Measurements from ENCODE around the gene CA10. TPM values are rescaled to one million over a fixed set of nuclear protein-coding genes. Genes with fewer than 3 reads are reported as not detected.

Gene CA10
- total and polyA plus RNA-seq, 4 donors, result not detected

GRCh38 chr17:51748749-51749604 is 409.5 kb downstream of the CA10 start:
- intact Hi-C loops (cut with DNase I), result no loop called here
- 41 to 57% methylated on average over 9 of the region's 9 CpGs for whole genome bisulfite sequencing, 2 donors

DNA sequence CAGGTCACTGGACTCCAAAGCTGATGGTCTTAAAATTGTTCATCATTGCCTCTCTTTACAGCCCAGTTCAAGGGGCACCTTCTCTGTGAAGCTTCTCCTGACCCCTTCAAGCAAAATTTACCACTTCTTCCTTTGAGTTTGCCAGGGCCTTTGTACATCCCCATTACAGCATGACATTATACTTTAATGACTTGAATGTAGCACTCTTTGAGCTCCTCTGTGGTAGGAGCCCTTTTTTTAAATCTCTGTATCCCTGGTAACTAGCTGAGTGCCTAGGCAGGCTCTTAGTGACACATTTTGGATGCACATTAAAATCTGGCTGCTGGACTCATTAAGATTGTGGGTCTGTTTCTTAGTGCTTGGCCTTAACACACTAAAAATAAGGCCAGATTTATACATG is 412.1 kb downstream of the CA10 start:
- DNase-seq, result no peak
- H3K9me3 ChIP-seq (ENCODE audit: control insufficient read depth, low read length), result peaks cover 1% of the 10 kb centered on the region
- H3K27ac ChIP-seq (ENCODE audit: low read depth in 1 of 2, low read length in 2 of 2), result no peak overlapping the region
- H3K4me3 ChIP-seq (ENCODE audit: low read length in 2 of 2), result no peak overlapping the region
- H3K27me3 ChIP-seq (ENCODE audit: control insufficient read depth in 1 of 2, insufficient read depth in 2 of 2, low read length in 1 of 2), result no peaks in the 10 kb centered on the region
- no peaks in the 10 kb centered on the region for H3K4me1 ChIP-seq (ENCODE audit: control insufficient read depth in 1 of 2, insufficient read depth in 2 of 2, low read length in 2 of 2)
- intact Hi-C loops (cut with DNase I), result no loop called here
- no peak for ATAC-seq (ENCODE audit: low FRiP score)
- no peaks in the 10 kb centered on the region for H3K36me3 ChIP-seq (ENCODE audit: control insufficient read depth in 1 of 2, insufficient read depth in 2 of 2, low read length in 1 of 2)

More at GRCh38 chr17:51748749-51749604, 409.5 kb downstream of the CA10 start:
- peaks cover 1% of the 10 kb centered on the region for H3K9me3 ChIP-seq (ENCODE audit: control insufficient read depth, low read length)
- no peaks in the 10 kb centered on the region for H3K36me3 ChIP-seq (ENCODE audit: control insufficient read depth in 1 of 2, insufficient read depth in 2 of 2, low read length in 1 of 2)
- no peaks in the 10 kb centered on the region for H3K27me3 ChIP-seq (ENCODE audit: control insufficient read depth in 1 of 2, insufficient read depth in 2 of 2, low read length in 1 of 2)
- no peak overlapping the region for H3K27ac ChIP-seq (ENCODE audit: low read depth in 1 of 2, low read length in 2 of 2)
- no peak overlapping the region for H3K4me3 ChIP-seq (ENCODE audit: low read length in 2 of 2)
- ATAC-seq (ENCODE audit: low FRiP score) (no peak), DNase-seq (no peak)
- H3K4me1 ChIP-seq (ENCODE audit: control insufficient read depth in 1 of 2, insufficient read depth in 2 of 2, low read length in 2 of 2), result no peaks in the 10 kb centered on the region

DNA sequence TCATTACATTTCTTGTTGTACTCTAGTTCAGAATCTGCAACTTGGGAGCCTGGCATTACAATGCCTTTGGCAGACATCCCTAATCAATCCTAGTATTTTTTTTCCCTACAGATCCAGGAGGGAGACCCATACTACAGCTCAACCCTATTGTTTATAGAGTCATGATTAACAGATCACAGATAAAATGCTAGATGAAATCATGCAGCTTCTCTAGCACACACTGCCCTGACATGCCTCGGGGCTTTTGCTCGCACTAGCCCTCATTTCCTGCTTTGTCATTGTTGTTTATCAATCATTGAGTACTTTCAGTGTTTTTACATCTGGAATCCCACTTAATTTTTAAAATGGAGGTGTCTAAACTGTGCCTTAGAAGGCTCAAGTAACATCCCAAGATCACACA is 412.5 kb downstream of the CA10 start:
- Histone ChIP-seq H3K4me1 (ENCODE audit: control insufficient read depth in 1 of 2, insufficient read depth in 2 of 2, low read length in 2 of 2) (no peaks in the 10 kb centered on the region), H3K36me3 (ENCODE audit: control insufficient read depth in 1 of 2, insufficient read depth in 2 of 2, low read length in 1 of 2) (no peaks in the 10 kb centered on the region), H3K9me3 (ENCODE audit: control insufficient read depth, low read length) (peaks cover 1% of the 10 kb centered on the region), H3K4me3 (ENCODE audit: low read length in 2 of 2) (no peak overlapping the region), H3K27me3 (ENCODE audit: control insufficient read depth in 1 of 2, insufficient read depth in 2 of 2, low read length in 1 of 2) (no peaks in the 10 kb centered on the region), H3K27ac (ENCODE audit: low read depth in 1 of 2, low read length in 2 of 2) (no peak overlapping the region)
- DNase-seq (no peak), ATAC-seq (ENCODE audit: low FRiP score) (no peak)
- WGBS, 2 donors, result 70 to 72% methylated on average over 2 of the region's 2 CpGs
- intact Hi-C loops (cut with DNase I), result no loop called here

DNA sequence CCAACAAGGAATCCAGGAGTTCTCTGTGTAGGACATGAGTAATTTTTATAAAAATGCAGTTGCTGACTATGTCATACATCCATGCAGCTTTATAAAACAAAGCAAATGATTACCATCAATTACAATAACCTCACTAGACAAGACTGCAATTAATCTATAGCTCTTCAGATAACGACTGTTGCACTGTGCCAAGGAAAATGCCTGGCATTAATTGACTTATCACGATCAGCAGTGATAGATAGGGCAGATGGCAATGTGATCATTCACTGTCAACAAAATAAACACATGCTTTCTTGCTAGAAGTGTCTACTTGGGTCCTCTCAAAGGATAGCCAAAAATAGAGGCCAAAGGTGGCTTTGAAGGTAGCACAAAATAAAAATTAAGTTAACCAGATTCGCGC is 415.0 kb downstream of the CA10 start:
- no peak overlapping the region for H3K4me3 ChIP-seq (ENCODE audit: low read length in 2 of 2)
- 44 to 59% methylated on average over 4 of the region's 4 CpGs for WGBS, 2 donors
- H3K36me3 ChIP-seq (ENCODE audit: control insufficient read depth in 1 of 2, insufficient read depth in 2 of 2, low read length in 1 of 2), result no peaks in the 10 kb centered on the region
- H3K4me1 ChIP-seq (ENCODE audit: control insufficient read depth in 1 of 2, insufficient read depth in 2 of 2, low read length in 2 of 2), result no peaks in the 10 kb centered on the region
- intact Hi-C loops (cut with DNase I), result no loop called here
- H3K27me3 ChIP-seq (ENCODE audit: control insufficient read depth in 1 of 2, insufficient read depth in 2 of 2, low read length in 1 of 2), result no peaks in the 10 kb centered on the region
- no peaks in the 10 kb centered on the region for H3K9me3 ChIP-seq (ENCODE audit: control insufficient read depth, low read length)
- DNase-seq (no peak), ATAC-seq (ENCODE audit: low FRiP score) (no peak)
- no peak overlapping the region for H3K27ac ChIP-seq (ENCODE audit: low read depth in 1 of 2, low read length in 2 of 2)

- Histone ChIP-seq H3K4me1 (ENCODE audit: control insufficient read depth in 1 of 2, insufficient read depth in 2 of 2, low read length in 2 of 2) (no peaks in the 10 kb centered on the region), H3K4me3 (ENCODE audit: low read length in 2 of 2) (no peak overlapping the region), H3K9me3 (ENCODE audit: control insufficient read depth, low read length) (no peaks in the 10 kb centered on the region), H3K27me3 (ENCODE audit: control insufficient read depth in 1 of 2, insufficient read depth in 2 of 2, low read length in 1 of 2) (no peaks in the 10 kb centered on the region), H3K36me3 (ENCODE audit: control insufficient read depth in 1 of 2, insufficient read depth in 2 of 2, low read length in 1 of 2) (no peaks in the 10 kb centered on the region), H3K27ac (ENCODE audit: low read depth in 1 of 2, low read length in 2 of 2) (no peak overlapping the region)
- ATAC-seq (ENCODE audit: low FRiP score) (no peak), DNase-seq (no peak)
- intact Hi-C loops (cut with DNase I), result no loop called here
Observed at GRCh38 chr17:51742571-51742970, 415.9 kb downstream of the CA10 start.

GRCh38 chr17:51741458-51741857 is 417.1 kb downstream of the CA10 start:
- no peak for ATAC-seq (ENCODE audit: low FRiP score)
- Histone ChIP-seq H3K9me3 (ENCODE audit: control insufficient read depth, low read length) (no peaks in the 10 kb centered on the region), H3K4me1 (ENCODE audit: control insufficient read depth in 1 of 2, insufficient read depth in 2 of 2, low read length in 2 of 2) (no peaks in the 10 kb centered on the region), H3K27ac (ENCODE audit: low read depth in 1 of 2, low read length in 2 of 2) (no peak overlapping the region), H3K4me3 (ENCODE audit: low read length in 2 of 2) (no peak overlapping the region), H3K27me3 (ENCODE audit: control insufficient read depth in 1 of 2, insufficient read depth in 2 of 2, low read length in 1 of 2) (no peaks in the 10 kb centered on the region), H3K36me3 (ENCODE audit: control insufficient read depth in 1 of 2, insufficient read depth in 2 of 2, low read length in 1 of 2) (no peaks in the 10 kb centered on the region)
- intact Hi-C loops (cut with DNase I), result no loop called here
- DNase-seq, result no peak

GRCh38 chr17:51740531-51740930 is 418.0 kb downstream of the CA10 start:
- DNase-seq (no peak), ATAC-seq (ENCODE audit: low FRiP score) (no peak)
- Histone ChIP-seq H3K27ac (ENCODE audit: low read depth in 1 of 2, low read length in 2 of 2) (no peak overlapping the region), H3K36me3 (ENCODE audit: control insufficient read depth in 1 of 2, insufficient read depth in 2 of 2, low read length in 1 of 2) (no peaks in the 10 kb centered on the region), H3K4me1 (ENCODE audit: control insufficient read depth in 1 of 2, insufficient read depth in 2 of 2, low read length in 2 of 2) (no peaks in the 10 kb centered on the region), H3K9me3 (ENCODE audit: control insufficient read depth, low read length) (no peaks in the 10 kb centered on the region), H3K27me3 (ENCODE audit: control insufficient read depth in 1 of 2, insufficient read depth in 2 of 2, low read length in 1 of 2) (no peaks in the 10 kb centered on the region), H3K4me3 (ENCODE audit: low read length in 2 of 2) (no peak overlapping the region)
- 72 to 78% methylated on average over 5 of the region's 5 CpGs for WGBS, 2 donors
- intact Hi-C loops (cut with DNase I), result no loop called here

GRCh38 chr17:51739245-51739886 is 419.1 kb downstream of the CA10 start:
- ATAC-seq (ENCODE audit: low FRiP score), result no peak
- H3K36me3 ChIP-seq (ENCODE audit: control insufficient read depth in 1 of 2, insufficient read depth in 2 of 2, low read length in 1 of 2), result no peaks in the 10 kb centered on the region
- 86 to 89% methylated on average over 6 of the region's 6 CpGs for WGBS, 2 donors
- no peak overlapping the region for H3K27ac ChIP-seq (ENCODE audit: low read depth in 1 of 2, low read length in 2 of 2)
- H3K9me3 ChIP-seq (ENCODE audit: control insufficient read depth, low read length), result no peaks in the 10 kb centered on the region
- H3K4me1 ChIP-seq (ENCODE audit: control insufficient read depth in 1 of 2, insufficient read depth in 2 of 2, low read length in 2 of 2), result no peaks in the 10 kb centered on the region
- DNase-seq, result no peak
- no peak overlapping the region for H3K4me3 ChIP-seq (ENCODE audit: low read length in 2 of 2)
- intact Hi-C loops (cut with DNase I), result no loop called here
- no peaks in the 10 kb centered on the region for H3K27me3 ChIP-seq (ENCODE audit: control insufficient read depth in 1 of 2, insufficient read depth in 2 of 2, low read length in 1 of 2)

DNA sequence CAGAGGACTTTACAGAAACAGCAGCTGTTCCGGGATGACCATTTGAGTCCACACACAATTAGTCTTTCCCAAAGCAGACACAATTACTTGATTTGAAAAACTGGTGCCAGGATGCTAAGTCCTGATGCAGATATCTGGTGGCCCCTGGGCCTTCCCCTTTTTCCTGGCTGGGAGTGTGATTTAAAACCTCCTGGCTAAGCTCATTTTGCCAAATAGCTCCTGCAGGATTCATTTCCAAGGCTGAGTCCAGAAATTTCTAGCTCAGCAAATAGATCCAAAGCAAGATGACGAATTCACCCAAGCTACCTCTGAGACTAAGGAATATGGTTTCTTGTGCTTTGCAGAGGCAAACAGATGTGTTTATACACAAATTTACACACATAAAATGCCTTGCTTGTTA is 422.2 kb downstream of the CA10 start:
- DNase-seq (no peak), ATAC-seq (ENCODE audit: low FRiP score) (no peak)
- H3K9me3 ChIP-seq (ENCODE audit: control insufficient read depth, low read length), result no peaks in the 10 kb centered on the region
- H3K27me3 ChIP-seq (ENCODE audit: control insufficient read depth in 1 of 2, insufficient read depth in 2 of 2, low read length in 1 of 2), result no peaks in the 10 kb centered on the region
- H3K27ac ChIP-seq (ENCODE audit: low read depth in 1 of 2, low read length in 2 of 2), result no peak overlapping the region
- H3K36me3 ChIP-seq (ENCODE audit: control insufficient read depth in 1 of 2, insufficient read depth in 2 of 2, low read length in 1 of 2), result no peaks in the 10 kb centered on the region
- H3K4me1 ChIP-seq (ENCODE audit: control insufficient read depth in 1 of 2, insufficient read depth in 2 of 2, low read length in 2 of 2), result no peaks in the 10 kb centered on the region
- WGBS, 2 donors, result 64 to 66% methylated on average over 2 of the region's 2 CpGs
- intact Hi-C loops (cut with DNase I), result no loop called here
- H3K4me3 ChIP-seq (ENCODE audit: low read length in 2 of 2), result no peak overlapping the region
